H1 (cell line): ENCODE data around the gene MBLAC1. TPM values are rescaled to one million over a fixed set of nuclear protein-coding genes. Genes with fewer than 3 reads are reported as not detected.
A peak's percentile ranks its signal among the peaks of the same experiment; 100 is the strongest.

Experiments used
- CTCF ChIA-PET: fragments of 300-600 bp; sonication (Branson Sonifier 250); formaldehyde crosslinking; loops from one replicate; lab custom pipeline; 2021; ENCODE audit not compliant: partially characterized antibody; lab: Charles Lee
- POLR2A ChIA-PET: fragments of 300-600 bp; sonication (Branson Sonifier 250); formaldehyde crosslinking; loops from one replicate; lab custom pipeline; 2021; ENCODE audit warnings: inconsistent platforms; ENCODE audit not compliant: partially characterized antibody; lab: Charles Lee
- DNase-seq, 2 experiments: peaks; one replicate each; pipeline versions ENCODE4 v3.0.0 to v3.0.0-alpha.2; 2010 to 2022; ENCODE audit warnings: low spot score in 2 of 2, low read depth in 1 of 2, mixed read lengths in 1 of 2
- FAIRE-seq: peaks from 2 replicates; lab custom pipeline; 2011; peaks lifted over from hg19 to GRCh38; lab: Jason Lieb, UNC
- H2AFZ ChIP-seq: 2 replicates; pipeline ENCODE4 v1.8.1; 2012; ENCODE audit warnings: low read length, inconsistent platforms
- H2AK5ac ChIP-seq: 2 replicates; pipeline ENCODE4 v1.6.1; 2013; ENCODE audit warnings: low read depth, low read length
- H2BK120ac ChIP-seq: replicated peaks from 2 replicates; pipeline ENCODE3; 2013; ENCODE audit warnings: low read depth, low read length, inconsistent platforms
- H2BK12ac ChIP-seq: 2 replicates; pipeline ENCODE4 v1.6.1; 2013; ENCODE audit warnings: low read depth, low read length
- H2BK15ac ChIP-seq: 2 replicates; pipeline ENCODE4 v1.6.1; 2013; ENCODE audit warnings: low read length
- H2BK20ac ChIP-seq: 2 replicates; pipeline ENCODE4 v1.6.1; 2013; ENCODE audit warnings: low read length
- H2BK5ac ChIP-seq: 2 replicates; pipeline ENCODE4 v1.6.1; 2013; ENCODE audit warnings: low read depth, low read length
- H3K14ac ChIP-seq: 2 replicates; pipeline ENCODE4 v1.6.1; 2013; ENCODE audit warnings: inconsistent platforms; ENCODE audit not compliant: insufficient read length
- H3K18ac ChIP-seq: 2 replicates; pipeline ENCODE4 v1.6.1; 2013; ENCODE audit warnings: low read length; ENCODE audit errors: extremely low read depth
- H3K23ac ChIP-seq: 2 replicates; pipeline ENCODE4 v1.6.1; 2013; ENCODE audit warnings: inconsistent platforms; ENCODE audit not compliant: insufficient read length
- H3K23me2 ChIP-seq: 2 replicates; pipeline ENCODE4 v1.6.1; 2013; ENCODE audit warnings: low read depth, low read length
- H3K27ac ChIP-seq: 2 replicates; pipeline ENCODE4 v1.6.1; 2011; ENCODE audit warnings: low read depth, low read length, inconsistent platforms
- H3K27me3 ChIP-seq, 4 experiments: replicated peaks in 1 of 4; 1 replicate in 1 of 4; 2 replicates in 3 of 4; pipeline versions ENCODE4 v1.6.1 to v1.8.1; 2011 to 2013; ENCODE audit warnings: low read length in 3 of 4, mild to moderate bottlenecking in 3 of 4, inconsistent platforms in 2 of 4, mixed read lengths in 2 of 4, moderate library complexity in 1 of 4; ENCODE audit not compliant: control insufficient read depth in 3 of 4, insufficient read depth in 3 of 4; ENCODE audit errors: extremely low read depth in 1 of 4
- H3K36me3 ChIP-seq, 4 experiments: 2 replicates each; pipeline versions ENCODE4 v1.6.1 to v1.8.1; 2011 to 2013; ENCODE audit warnings: mild to moderate bottlenecking in 4 of 4, low read length in 3 of 4, moderate library complexity in 2 of 4, control low read depth in 1 of 4, inconsistent platforms in 1 of 4; ENCODE audit not compliant: insufficient read depth in 4 of 4, control insufficient read depth in 2 of 4
- H3K4ac ChIP-seq: replicated peaks from 2 replicates; pipeline ENCODE3; 2013; ENCODE audit warnings: low read length, low read depth, mixed read lengths, inconsistent platforms; ENCODE audit not compliant: insufficient read length
- H3K4me1 ChIP-seq, 4 experiments: replicated peaks in 1 of 4; 1 replicate in 1 of 4; 2 replicates in 3 of 4; pipeline versions ENCODE4 v1.6.1 to v1.8.1; 2011 to 2013; ENCODE audit warnings: low read length in 3 of 4, inconsistent platforms in 2 of 4, mixed read lengths in 1 of 4; ENCODE audit not compliant: insufficient read depth in 4 of 4, control insufficient read depth in 3 of 4
- H3K4me2 ChIP-seq, 2 experiments: 2 replicates each; pipeline versions ENCODE4 v1.6.1 to v1.8.1; 2011 to 2013; ENCODE audit warnings: low read depth in 2 of 2, low read length in 2 of 2, control low read depth in 1 of 2, inconsistent platforms in 1 of 2, mild to moderate bottlenecking in 1 of 2; ENCODE audit not compliant: insufficient read depth in 1 of 2
- H3K4me3 ChIP-seq, 4 experiments: fragments of 200-600, 300-600 bp in 1 of 4; sonication (generic), shearing (Covaris generic), sonication (Bioruptor Twin) in 1 of 4; 2 replicates each; pipeline versions ENCODE4 v1.5.1 to v1.8.1; 2011 to 2016; ENCODE audit warnings: low read length in 4 of 4, low read depth in 3 of 4, control low read depth in 2 of 4, inconsistent platforms in 2 of 4, mild to moderate bottlenecking in 2 of 4, mixed read lengths in 1 of 4, moderate library complexity in 1 of 4; ENCODE audit not compliant: insufficient read depth in 2 of 4; ENCODE audit errors: extremely low read depth in 1 of 4
- H3K56ac ChIP-seq: replicated peaks from 2 replicates; pipeline ENCODE3; 2013; ENCODE audit warnings: low read depth, mild to moderate bottlenecking, mixed read lengths, low read length, inconsistent platforms; ENCODE audit not compliant: insufficient read length
- H3K79me1 ChIP-seq: 2 replicates; pipeline ENCODE4 v1.6.1; 2013; ENCODE audit warnings: low read depth, low read length, control low read depth
- H3K79me2 ChIP-seq, 2 experiments: 2 replicates each; pipeline versions ENCODE4 v1.6.1 to v1.8.1; 2012 to 2013; ENCODE audit warnings: low read length in 2 of 2, mild to moderate bottlenecking in 2 of 2, inconsistent platforms in 1 of 2; ENCODE audit not compliant: insufficient read depth in 2 of 2, control insufficient read depth in 1 of 2
- H3K9ac ChIP-seq, 4 experiments: replicated peaks in 1 of 4; 1 replicate in 1 of 4; 2 replicates in 3 of 4; pipeline versions ENCODE4 v1.6.1 to v1.8.1; 2011 to 2013; ENCODE audit warnings: low read depth in 3 of 4, low read length in 3 of 4, control low read depth in 2 of 4, mild to moderate bottlenecking in 2 of 4, moderate library complexity in 2 of 4, inconsistent platforms in 1 of 4; ENCODE audit errors: extremely low read depth in 1 of 4
- H3K9me3 ChIP-seq, 2 experiments: 2 replicates each; pipeline versions ENCODE4 v1.6.1 to v1.8.1; 2012 to 2013; ENCODE audit warnings: mild to moderate bottlenecking in 2 of 2, moderate library complexity in 2 of 2, control low read depth in 1 of 2, inconsistent platforms in 1 of 2, low read depth in 1 of 2, low read length in 1 of 2, mixed read lengths in 1 of 2; ENCODE audit not compliant: insufficient read depth in 2 of 2
- H4K20me1 ChIP-seq, 2 experiments: replicated peaks in 1 of 2; 2 replicates each; pipeline versions ENCODE3 to v1.8.1; 2011 to 2013; ENCODE audit warnings: inconsistent platforms in 2 of 2, low read length in 2 of 2, mild to moderate bottlenecking in 1 of 2; ENCODE audit not compliant: insufficient read depth in 2 of 2, control insufficient read depth in 1 of 2
- H4K5ac ChIP-seq: 2 replicates; pipeline ENCODE4 v1.6.1; 2013; ENCODE audit warnings: low read length, low read depth, mixed read lengths, inconsistent platforms; ENCODE audit not compliant: insufficient read length
- H4K8ac ChIP-seq: 2 replicates; pipeline ENCODE4 v1.8.0; 2013; ENCODE audit warnings: mild to moderate bottlenecking, moderate library complexity, low read length, inconsistent platforms; ENCODE audit not compliant: insufficient read depth; ENCODE audit errors: extremely low read depth
- H4K91ac ChIP-seq: replicated peaks from 2 replicates; pipeline ENCODE3; 2013; ENCODE audit warnings: low read length, mixed read lengths, inconsistent platforms; ENCODE audit not compliant: insufficient read length
- POLR2A ChIP-seq, 2 experiments: IDR thresholded peaks; 1 replicate in 1 of 2; 2 replicates in 1 of 2; pipeline ENCODE4 v1.6.1; 2011; ENCODE audit warnings: low read depth in 2 of 2, low read length in 2 of 2, mild to moderate bottlenecking in 2 of 2; ENCODE audit errors: control extremely low read depth in 1 of 2
- ZNF274 ChIP-seq: IDR thresholded peaks from 2 replicates; pipeline ENCODE4 v1.7.0; 2012; ENCODE audit warnings: low read length, borderline replicate concordance; ENCODE audit errors: extremely low read depth
- WGBS, 2 experiments: shearing (Covaris generic) in 1 of 2; methylation state at CpG; one replicate each; pipeline versions ENCODE4 v1.1.6 to v1.1.7; 2013 to 2015; ENCODE audit warnings: low lambda C conversion rate in 2 of 2, mixed read lengths in 2 of 2, inconsistent platforms in 1 of 2, low coverage in 1 of 2, missing lambda C conversion rate in 1 of 2; ENCODE audit not compliant: insufficient replicate concordance in 2 of 2, insufficient coverage in 1 of 2, insufficient read length in 1 of 2; ENCODE audit errors: extremely low coverage in 1 of 2, missing lambda C conversion rate in 1 of 2; 5-methylcytosine and 5-hydroxymethylcytosine counted together
- polyA plus RNA-seq, 7 experiments: library from polyadenylated mRNA; depleted of rRNA in 3 of 7; stranded (reverse) in 5 of 7; unstranded in 2 of 7; fragments of >200 nt in 5 of 7; fragments of 200-250 nt in 2 of 7; gene quantifications; 1 replicate in 5 of 7; 2 replicates in 1 of 7; 4 replicates in 1 of 7; pipeline versions ENCODE4 v1.2.1 to v1.2.3, GENCODE V29; 2011 to 2013; ENCODE audit warnings: missing spikeins in 2 of 7, mixed read lengths in 2 of 7
- total RNA-seq: library from RNA; stranded (reverse); fragmentation: NEBNext Ultra II Directional; extraction: Animal tissue kit (Norgen Biotek cat#: 25700); gene quantifications from 2 replicates; pipeline ENCODE4 v1.2.1, GENCODE V29; 2021

The MBLAC1 gene
- total and polyA plus RNA-seq, 2 of the 8 experiments (the other 6 are each of a cell fraction or from before 2014, with no cell fraction given): 1.00 to 1.7 TPM

GRCh38 chr7:100154651-100155491, 28.1 kb downstream of the MBLAC1 start:
- peaks cover 8 to 47% (median 26%) of the 10 kb centered on the region in 4 experiments for H3K36me3 ChIP-seq

More at GRCh38 chr7:100154651-100155491, 28.1 kb downstream of the MBLAC1 start:
- H3K27me3 ChIP-seq: no peaks in the 10 kb centered on the region
- no peak for TF ChIP-seq ZNF274
- peak in 1 of 2 experiments; percentile 43; a peak in 1 of 3 replicates for TF ChIP-seq POLR2A (IDR thresholded peaks at IDR 0.05; ENCODE audit: control extremely low read depth in 1 of 2, low read depth in 2 of 2, low read length in 2 of 2)
- TF ChIP-seq, all 59 proteins: peak for 1
- no peak overlapping the region for H3K14ac ChIP-seq
- H2AK5ac ChIP-seq: no peak overlapping the region
- H3K18ac ChIP-seq: no peak overlapping the region
- H2BK20ac ChIP-seq: no peak overlapping the region
- peaks cover 0 to 12% (median 8%) of the 10 kb centered on the region in 4 experiments; a peak in 5 of 7 replicates for H3K4me1 ChIP-seq
- 90% methylated on average over 26 of the region's 30 CpGs; no CpG with 5 or more reads in 1 of the 2 experiments for WGBS, 2 experiments
- H2BK120ac ChIP-seq: no peak overlapping the region
- ChIA-PET POLR2A (interaction anchor here (0.6 to 9.9 kb wide), 13 partner anchors 11 to 275 kb away, joined by 3 to 145 read pairs (median 4); partner anchors contain the start of genes AP4M1, GAL3ST4, GPC2 and MBLAC1), CTCF (interaction anchor here (7.9 kb wide), 1 partner anchor 21 kb away, joined by 83 read pairs; no protein-coding TSS in a partner anchor)
- no peak overlapping the region; the same call in 1 of the 2 replicates for H2BK5ac ChIP-seq
- no peak overlapping the region for H3K4ac ChIP-seq
- H2BK15ac ChIP-seq: no peak overlapping the region
- no peak overlapping the region for H3K4me2 ChIP-seq
- peaks cover 14 to 32% of the 10 kb centered on the region in 2 experiments for H4K20me1 ChIP-seq
- FAIRE-seq (no peak), DNase-seq (no peak)
- no peak overlapping the region for H3K56ac ChIP-seq
- H3K9ac ChIP-seq: no peak overlapping the region
- no peak overlapping the region for H3K4me3 ChIP-seq
- H2AFZ ChIP-seq: no peak overlapping the region
- H4K5ac ChIP-seq: no peak overlapping the region
- no peaks in the 10 kb centered on the region for H3K9me3 ChIP-seq
- H3K79me2 ChIP-seq: peaks cover 0 to 7% of the 10 kb centered on the region in 2 experiments; a peak in 2 of 4 replicates
- H3K23ac ChIP-seq: no peak overlapping the region
- H3K23me2 ChIP-seq: peaks cover 6% of the 10 kb centered on the region
- H4K8ac ChIP-seq: no peak overlapping the region
- no peaks in the 10 kb centered on the region; the same call in none of the 2 replicates for H3K79me1 ChIP-seq
- no peak overlapping the region for H2BK12ac ChIP-seq
- H4K91ac ChIP-seq: no peak overlapping the region
- no peak overlapping the region; the same call in 1 of the 2 replicates for H3K27ac ChIP-seq
